Natural killer cell treated with Interleukin-12 subunit alpha and Interleukin-12 subunit beta and Interleukin-15 and Interleukin-18, amount 100 ng/mL, for 72 hours (primary cell): Measurements from ENCODE around the gene MMRN1. TPM values are rescaled to one million over a fixed set of nuclear protein-coding genes. Genes with fewer than 3 reads are reported as not detected.
"Not testable (repeated sequence)": the region's sequence is repeated elsewhere in the genome, so short reads cannot be mapped to it uniquely, and the experiment has no call there.

Experiments used
- ATAC-seq, 2 donors: fragments of 150-1000 bp; cut with Tn5 transposase in 1 of 2; sonication (Bioruptor Pico), chemical (Tn5 transposase) in 1 of 2; 2 replicates each; pipeline ENCODE4 v1.10.0; 2021
- DNase-seq: peaks from one replicate; pipeline ENCODE4 v3.0.0; 2022; ENCODE audit warnings: low spot score
- H3K27ac Mint-ChIP-seq, 2 donors: 1 replicate in 1 of 2; 2 replicates in 1 of 2; pipeline ENCODE4 v1.8.0; 2022; ENCODE audit warnings: mixed read lengths in 2 of 2, mild to moderate bottlenecking in 1 of 2, moderate library complexity in 1 of 2
- H3K27me3 Mint-ChIP-seq, 2 donors: 1 replicate in 1 of 2; 2 replicates in 1 of 2; pipeline ENCODE4 v1.8.0; 2022; ENCODE audit warnings: mixed read lengths in 2 of 2
- H3K36me3 Mint-ChIP-seq: one replicate; pipeline ENCODE4 v1.8.0; 2022; ENCODE audit warnings: mixed read lengths
- H3K4me1 Mint-ChIP-seq, 2 donors: 1 replicate in 1 of 2; 2 replicates in 1 of 2; pipeline ENCODE4 v1.8.0; 2022; ENCODE audit warnings: low read depth in 2 of 2, mixed read lengths in 2 of 2, mild to moderate bottlenecking in 1 of 2
- H3K4me3 Mint-ChIP-seq: one replicate; pipeline ENCODE4 v1.8.0; 2022; ENCODE audit warnings: mixed read lengths
- H3K9me3 Mint-ChIP-seq: 2 replicates; pipeline ENCODE4 v1.8.0; 2022; ENCODE audit warnings: mixed read lengths
- total RNA-seq, 2 donors: library from RNA; stranded (reverse); gene quantifications; one replicate each; pipeline ENCODE4 v1.2.3, GENCODE V29; 2022

The MMRN1 gene
- total RNA-seq, 2 donors from 2014 or later = 0.17 to 0.31 TPM

DNA sequence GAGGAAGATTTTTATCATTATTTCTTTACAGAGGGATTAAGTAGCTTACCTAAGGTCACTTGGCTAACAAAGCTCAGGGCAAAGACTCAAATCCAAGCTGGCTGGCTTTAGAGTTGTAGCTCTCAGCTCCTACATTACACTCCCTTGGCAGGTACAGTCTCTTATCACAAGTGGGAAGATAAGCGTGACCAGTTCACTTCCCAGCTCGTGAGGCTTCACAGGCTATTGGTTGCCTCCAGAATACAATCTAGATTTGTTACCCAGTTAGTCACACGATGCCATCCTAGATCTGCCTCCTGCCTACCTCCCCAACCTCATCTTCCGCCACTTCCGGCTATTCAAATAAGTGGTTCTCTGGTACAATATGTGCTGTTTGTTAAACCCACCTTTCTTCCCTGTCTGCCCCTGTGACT lies 3.7 kb downstream of the MMRN1 start:
- ATAC-seq = peak; percentile 56 to 70
- H3K9me3 Mint-ChIP-seq = no peaks in the 10 kb centered on the region
- H3K27me3 Mint-ChIP-seq = no peaks in the 10 kb centered on the region

DNA sequence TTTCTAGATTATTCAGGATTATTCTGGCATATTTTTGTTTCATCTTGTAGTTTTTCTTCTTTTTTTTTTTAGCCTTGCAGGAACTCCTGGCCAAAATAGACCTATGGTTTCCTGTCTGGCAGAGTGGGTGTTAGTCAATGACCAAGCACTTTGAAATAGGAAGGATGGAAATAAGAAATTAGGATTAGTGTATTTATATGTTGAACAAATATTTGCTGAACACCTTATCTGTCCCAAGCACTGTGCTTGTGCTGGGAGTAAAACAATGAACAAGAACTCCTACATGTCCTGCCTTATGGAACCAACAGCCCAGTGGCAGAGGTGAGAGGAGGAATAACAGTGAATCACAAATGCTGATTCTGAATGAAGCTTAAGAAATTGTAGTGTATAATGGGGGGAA lies 4.5 kb downstream of the MMRN1 start:
- no peaks in the 10 kb centered on the region for H3K36me3 Mint-ChIP-seq
- no peak overlapping the region for H3K4me3 Mint-ChIP-seq
- no peak overlapping the region for H3K27ac Mint-ChIP-seq
- H3K4me1 Mint-ChIP-seq = peaks cover 10 to 11% of the 10 kb centered on the region in 2 donors
- no peaks in the 10 kb centered on the region for H3K9me3 Mint-ChIP-seq
- ATAC-seq (no peak), DNase-seq (no peak)
- no peaks in the 10 kb centered on the region for H3K27me3 Mint-ChIP-seq

More for the DNA sequence above, 3.7 kb downstream of the MMRN1 start:
- no peak overlapping the region for H3K4me3 Mint-ChIP-seq
- no peak overlapping the region for H3K27ac Mint-ChIP-seq
- H3K4me1 Mint-ChIP-seq = peaks cover 10 to 11% of the 10 kb centered on the region in 2 donors
- no peak for DNase-seq
- no peaks in the 10 kb centered on the region for H3K36me3 Mint-ChIP-seq

DNA sequence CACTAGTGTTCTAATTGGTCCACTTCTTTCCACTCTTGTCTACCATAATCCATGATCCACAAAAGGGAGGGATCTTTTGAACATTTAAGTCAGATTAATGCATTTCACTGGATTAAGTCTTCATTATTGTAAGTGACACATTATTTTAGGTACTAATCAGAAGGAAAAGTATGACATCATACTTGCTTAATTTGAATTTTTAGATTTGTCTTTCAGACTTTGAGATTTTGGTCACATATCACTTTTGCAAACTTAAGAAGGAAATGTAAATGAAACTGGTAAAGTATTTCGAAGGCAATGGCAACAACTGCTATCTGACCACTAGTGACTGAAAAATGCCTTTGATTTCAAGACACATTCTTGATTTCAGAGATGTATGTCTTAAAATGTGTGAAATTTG lies 5.2 kb downstream of the MMRN1 start:
- Mint-ChIP-seq H3K36me3 (no peaks in the 10 kb centered on the region), H3K9me3 (no peaks in the 10 kb centered on the region), H3K4me3 (no peak overlapping the region), H3K27me3 (no peaks in the 10 kb centered on the region), H3K27ac (no peak overlapping the region), H3K4me1 (peaks cover 4 to 5% of the 10 kb centered on the region in 2 donors)
- ATAC-seq (no peak), DNase-seq (no peak)

DNA sequence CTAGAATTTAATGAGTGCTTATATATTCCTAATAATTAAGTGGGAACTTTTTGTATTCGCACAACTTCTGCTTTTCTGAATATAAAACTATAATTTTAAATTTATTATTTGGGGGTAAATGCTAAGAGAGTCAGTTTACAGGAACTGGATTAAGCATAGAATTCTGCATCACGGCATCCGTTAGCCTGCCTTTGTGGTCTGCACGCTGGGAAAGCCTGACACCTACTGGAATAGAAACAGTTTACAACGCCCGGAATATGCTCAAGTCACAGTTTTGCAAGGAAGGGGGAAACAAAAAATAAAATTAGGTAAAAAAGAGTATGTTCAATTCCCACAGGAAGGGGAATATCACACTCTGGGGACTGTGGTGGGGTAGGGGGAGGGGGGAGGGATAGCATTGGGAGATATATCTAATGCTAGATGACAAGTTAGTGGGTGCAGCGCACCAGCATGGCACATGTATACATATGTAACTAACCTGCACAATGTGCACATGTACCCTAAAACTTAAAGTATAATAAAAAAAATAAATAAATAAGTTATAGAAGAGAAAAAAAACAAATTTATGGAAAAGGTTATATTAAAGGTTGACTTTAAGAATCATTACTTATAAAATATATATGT lies 7.3 kb downstream of the MMRN1 start:
- not testable (repeated sequence) for H3K9me3 Mint-ChIP-seq, DNase-seq, H3K36me3 Mint-ChIP-seq, H3K27me3 Mint-ChIP-seq, H3K4me1 Mint-ChIP-seq, H3K27ac Mint-ChIP-seq, H3K4me3 Mint-ChIP-seq
- peak in 1 of 2 donors; percentile 80 for ATAC-seq

DNA sequence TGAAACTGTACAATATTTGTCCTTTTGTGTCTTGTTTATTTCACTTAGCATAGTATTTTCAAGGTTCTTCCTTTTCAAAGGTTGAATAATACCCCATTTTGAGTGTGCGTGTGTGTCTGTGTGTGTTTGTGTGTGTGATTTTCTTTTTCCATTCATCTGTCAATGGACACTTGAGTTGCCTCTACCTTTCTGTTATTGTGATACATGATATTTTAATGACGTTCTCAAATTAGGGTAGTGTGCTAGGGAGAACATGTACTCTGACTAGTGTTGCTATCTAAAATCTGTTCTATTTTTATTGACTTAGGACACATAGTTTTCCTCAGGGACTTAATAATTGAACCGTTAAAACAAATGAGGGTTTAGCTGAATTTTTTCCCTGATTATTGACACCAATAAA lies 9.9 kb downstream of the MMRN1 start:
- Mint-ChIP-seq H3K36me3 (no peaks in the 10 kb centered on the region), H3K9me3 (no peaks in the 10 kb centered on the region), H3K27ac (no peak overlapping the region), H3K4me1 (no peaks in the 10 kb centered on the region), H3K4me3 (no peak overlapping the region), H3K27me3 (no peaks in the 10 kb centered on the region)
- no peak for DNase-seq
- no peak for ATAC-seq

DNA sequence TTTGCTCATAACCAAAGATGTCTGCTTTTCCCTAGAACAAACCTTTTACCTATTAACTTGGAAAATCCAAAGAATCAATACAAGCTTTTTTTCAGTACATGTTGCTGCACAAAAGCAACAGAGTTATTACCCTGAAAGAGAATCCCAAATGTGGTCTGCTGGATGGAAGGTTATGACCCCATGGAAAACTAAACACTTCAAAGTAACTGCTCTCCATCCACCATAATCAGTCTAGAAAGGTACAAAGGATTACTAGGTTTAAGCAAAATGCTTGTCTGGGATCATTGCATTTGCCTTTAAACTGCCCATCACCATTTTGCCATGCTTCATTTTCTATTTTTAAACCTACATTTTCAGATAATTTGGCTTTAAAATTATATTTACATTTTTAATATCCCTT lies 11.7 kb downstream of the MMRN1 start:
- DNase-seq (no peak), ATAC-seq (no peak)
- Mint-ChIP-seq H3K4me1 (no peaks in the 10 kb centered on the region), H3K27me3 (no peaks in the 10 kb centered on the region), H3K27ac (no peak overlapping the region), H3K9me3 (no peaks in the 10 kb centered on the region), H3K36me3 (no peaks in the 10 kb centered on the region), H3K4me3 (no peak overlapping the region)

DNA sequence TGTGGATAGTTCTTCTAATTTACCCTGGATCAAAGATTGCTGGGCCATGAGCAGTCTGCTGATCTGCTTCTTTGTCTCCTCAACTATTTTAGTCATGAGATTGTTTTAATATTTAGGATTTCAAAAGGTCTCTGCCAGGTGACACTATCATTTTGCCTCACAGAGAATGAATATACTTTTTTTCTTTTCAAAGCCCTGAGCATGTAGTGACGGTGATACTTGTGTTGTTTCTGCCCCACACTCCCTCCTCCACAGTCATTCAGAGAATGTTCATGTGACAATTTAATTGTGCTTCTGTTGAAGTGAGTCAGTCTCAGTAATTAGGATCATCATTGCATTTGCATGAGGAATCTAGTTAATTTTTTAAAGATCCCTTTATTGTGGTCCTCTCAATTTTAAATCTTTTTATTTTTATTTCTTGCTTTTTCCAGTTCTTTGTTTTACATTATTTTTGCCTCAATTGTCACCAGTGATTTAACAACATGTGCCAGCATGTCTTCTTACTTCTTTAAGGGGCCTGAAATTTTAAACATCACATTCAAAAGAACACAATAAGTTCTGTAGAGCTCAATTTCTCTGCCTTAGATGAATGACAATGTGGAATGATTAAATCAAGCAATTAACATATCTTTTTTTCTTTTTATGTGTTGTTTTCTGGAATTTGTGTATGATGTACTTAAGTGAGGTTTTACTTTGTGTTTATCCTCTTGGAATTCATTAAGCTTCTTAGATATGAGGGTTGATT lies 12.3 kb downstream of the MMRN1 start:
- Mint-ChIP-seq H3K9me3 (no peaks in the 10 kb centered on the region), H3K4me3 (no peak overlapping the region), H3K36me3 (no peaks in the 10 kb centered on the region), H3K27me3 (no peaks in the 10 kb centered on the region), H3K4me1 (no peaks in the 10 kb centered on the region), H3K27ac (no peak overlapping the region)
- no peak for DNase-seq
- peak in 1 of 2 donors; percentile 33 for ATAC-seq

DNA sequence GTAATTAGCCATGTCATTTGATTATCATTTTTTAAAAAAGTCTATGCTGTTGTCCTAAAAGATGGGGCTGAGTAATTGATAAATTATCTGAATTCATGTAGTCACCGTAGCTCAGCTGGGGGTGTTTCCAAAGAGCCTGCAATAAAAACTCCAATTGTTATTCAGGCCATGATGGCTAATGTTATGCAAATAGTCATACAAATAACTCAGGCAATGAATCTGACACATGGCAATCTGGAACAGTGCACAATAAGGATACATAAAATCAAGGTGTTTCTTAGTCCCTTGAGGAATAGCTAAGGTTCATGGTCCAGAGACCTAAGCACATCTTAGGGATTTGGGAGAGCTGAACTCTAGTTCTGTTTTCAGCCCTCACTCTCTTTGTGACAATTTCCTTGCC lies 15.2 kb downstream of the MMRN1 start:
- DNase-seq (no peak), ATAC-seq (no peak)
- no peak overlapping the region for H3K4me3 Mint-ChIP-seq
- H3K4me1 Mint-ChIP-seq = no peaks in the 10 kb centered on the region
- H3K9me3 Mint-ChIP-seq = no peaks in the 10 kb centered on the region
- no peak overlapping the region for H3K27ac Mint-ChIP-seq
- H3K27me3 Mint-ChIP-seq = no peaks in the 10 kb centered on the region
- H3K36me3 Mint-ChIP-seq = no peaks in the 10 kb centered on the region

DNA sequence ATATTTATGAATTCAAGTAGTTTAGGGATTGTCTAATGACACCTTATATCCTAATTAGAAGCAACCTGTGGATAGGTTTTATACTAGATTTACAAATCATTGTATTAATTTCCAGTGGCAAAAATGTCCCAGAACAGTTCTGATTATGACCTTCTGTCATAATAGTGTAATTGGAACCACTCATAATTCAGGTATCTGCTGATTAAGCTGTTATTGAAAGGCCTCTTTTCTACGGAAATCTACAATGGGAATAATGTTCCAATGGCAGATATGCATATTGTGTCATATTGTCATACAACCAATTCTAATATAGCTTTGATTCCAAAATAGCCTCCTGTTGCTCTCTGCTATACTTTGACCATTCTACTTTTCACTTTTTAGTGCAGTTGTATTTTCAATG lies 19.0 kb downstream of the MMRN1 start:
- no peaks in the 10 kb centered on the region for H3K4me1 Mint-ChIP-seq
- DNase-seq (no peak), ATAC-seq (no peak)
- H3K9me3 Mint-ChIP-seq = no peaks in the 10 kb centered on the region
- H3K27ac Mint-ChIP-seq = no peak overlapping the region
- H3K27me3 Mint-ChIP-seq = peaks cover 5 to 6% of the 10 kb centered on the region in 2 donors
- H3K4me3 Mint-ChIP-seq = no peak overlapping the region
- no peaks in the 10 kb centered on the region for H3K36me3 Mint-ChIP-seq

DNA sequence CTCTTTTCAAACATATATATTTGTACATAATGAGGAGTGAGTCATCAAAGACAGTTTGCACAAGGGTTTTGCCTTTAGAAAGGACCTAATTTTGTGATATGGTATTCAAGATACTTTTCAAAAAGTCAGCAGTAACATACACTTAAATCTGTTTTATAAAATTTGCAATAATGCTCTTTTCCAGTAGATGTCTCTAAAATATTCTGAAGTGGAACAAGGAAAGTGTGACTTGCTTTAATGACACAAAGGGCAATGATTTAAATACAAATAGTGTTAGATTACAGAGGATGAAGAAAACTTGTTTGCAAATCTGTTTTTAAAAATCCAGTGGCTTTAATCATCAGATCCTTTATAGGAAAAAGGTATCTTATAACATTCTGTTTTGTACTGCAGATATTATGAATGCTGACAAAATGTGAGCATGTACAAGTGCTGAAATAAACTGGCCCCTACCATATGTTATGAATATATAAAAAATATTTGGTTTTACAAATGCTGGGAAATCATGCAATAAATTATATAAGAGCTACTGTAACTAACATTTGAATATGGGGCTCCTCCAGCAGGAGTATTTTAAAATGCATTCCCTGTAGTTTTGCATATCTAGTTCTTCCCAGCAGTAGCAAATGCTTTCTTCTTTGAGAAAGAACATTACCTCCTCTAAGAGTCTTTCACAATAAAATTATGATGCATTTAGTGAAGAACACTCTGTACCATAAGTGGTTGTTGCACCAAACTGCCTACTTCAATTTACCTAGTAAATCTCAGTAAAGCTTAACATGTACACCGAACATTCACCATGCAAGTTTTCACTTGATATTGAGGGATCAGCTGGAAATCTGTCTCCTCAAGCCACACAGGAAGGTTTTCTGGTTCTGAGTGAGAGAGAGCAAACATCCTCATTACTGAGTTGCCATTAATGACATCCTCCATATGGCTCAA lies 20.2 kb downstream of the MMRN1 start:
- H3K27me3 Mint-ChIP-seq = peaks cover 6% of the 10 kb centered on the region in 2 donors
- H3K36me3 Mint-ChIP-seq = no peaks in the 10 kb centered on the region
- ATAC-seq (no peak), DNase-seq (no peak)
- no peaks in the 10 kb centered on the region for H3K9me3 Mint-ChIP-seq
- no peaks in the 10 kb centered on the region for H3K4me1 Mint-ChIP-seq
- no peak overlapping the region for H3K27ac Mint-ChIP-seq
- no peak overlapping the region for H3K4me3 Mint-ChIP-seq

DNA sequence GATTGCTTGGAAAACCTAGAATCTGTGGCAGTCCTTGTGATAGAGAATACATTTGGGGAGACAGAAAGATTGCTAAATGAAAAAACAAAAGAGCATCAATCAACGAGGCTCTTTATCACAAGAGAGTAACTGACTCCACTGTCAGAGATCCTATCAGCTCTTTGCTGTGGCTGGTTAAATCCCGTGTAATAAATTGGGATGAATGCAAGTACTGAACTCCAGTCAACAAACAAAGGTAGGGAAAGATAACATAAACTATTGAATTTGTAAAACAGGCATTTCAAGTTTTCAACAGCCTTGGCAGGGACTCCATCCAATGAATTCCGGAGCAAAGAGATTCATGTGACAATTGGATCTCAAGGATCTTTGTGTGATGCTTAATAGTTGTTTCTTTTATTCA lies 21.3 kb downstream of the MMRN1 start:
- ATAC-seq = no peak
- Mint-ChIP-seq H3K4me1 (no peaks in the 10 kb centered on the region), H3K27me3 (peaks cover 6% of the 10 kb centered on the region in 2 donors), H3K36me3 (no peaks in the 10 kb centered on the region), H3K27ac (no peak overlapping the region), H3K9me3 (no peaks in the 10 kb centered on the region), H3K4me3 (no peak overlapping the region)
- no peak for DNase-seq

DNA sequence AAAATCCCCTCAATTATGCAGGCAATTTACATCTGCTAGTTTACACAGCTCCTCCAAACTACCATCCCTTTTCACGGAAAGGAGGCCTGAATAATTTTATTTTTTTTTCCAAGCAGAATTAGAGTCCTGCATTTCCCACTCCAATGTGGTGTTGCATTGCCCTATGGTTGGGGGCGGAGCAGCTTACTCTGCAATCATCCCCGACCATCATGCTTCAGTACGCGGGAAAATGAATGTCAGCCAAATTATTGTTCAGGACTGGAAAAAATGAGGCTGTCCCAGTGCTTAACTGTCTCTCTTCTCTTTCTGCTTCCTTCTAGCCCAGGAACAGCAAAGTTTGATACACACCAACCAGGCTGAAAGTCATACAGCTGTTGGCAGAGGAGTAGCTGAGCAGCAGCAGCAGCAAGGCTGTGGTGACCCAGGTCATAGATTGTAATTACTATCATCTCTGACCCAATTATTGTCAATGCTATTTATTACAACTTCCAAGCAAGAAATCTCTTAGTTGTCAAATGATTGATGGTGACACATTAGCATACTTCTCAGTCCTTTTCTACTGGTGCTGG lies 28.3 kb downstream of the MMRN1 start:
- H3K27ac Mint-ChIP-seq = no peak overlapping the region
- H3K4me3 Mint-ChIP-seq = no peak overlapping the region
- no peak for ATAC-seq
- peaks cover 3 to 6% of the 10 kb centered on the region in 2 donors for H3K27me3 Mint-ChIP-seq
- peaks cover 3% of the 10 kb centered on the region for H3K9me3 Mint-ChIP-seq
- H3K36me3 Mint-ChIP-seq = no peaks in the 10 kb centered on the region
- DNase-seq = no peak
- peaks cover 0 to 3% of the 10 kb centered on the region in 2 donors for H3K4me1 Mint-ChIP-seq

DNA sequence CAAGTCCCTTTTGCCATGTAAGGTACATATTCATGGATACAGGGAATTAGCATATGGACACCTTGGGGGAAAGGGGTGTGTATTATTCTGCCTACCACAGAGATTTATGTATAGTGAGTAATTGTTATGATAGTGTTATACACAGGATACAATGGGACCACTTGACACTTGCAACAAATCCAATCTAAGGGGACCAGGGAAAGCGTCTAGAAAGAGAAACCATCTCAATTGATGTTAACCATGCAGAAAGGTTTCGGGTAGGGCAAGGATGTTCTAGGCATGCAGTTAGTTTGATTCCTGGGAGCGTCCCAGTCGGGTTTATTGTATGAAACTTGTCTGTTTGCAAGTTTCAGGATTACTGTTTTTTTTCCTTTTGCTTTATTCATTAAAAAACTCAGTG lies 34.2 kb downstream of the MMRN1 start:
- H3K36me3 Mint-ChIP-seq = no peaks in the 10 kb centered on the region
- H3K4me3 Mint-ChIP-seq = no peak overlapping the region
- H3K27ac Mint-ChIP-seq = no peak overlapping the region
- peaks cover 10% of the 10 kb centered on the region for H3K9me3 Mint-ChIP-seq
- ATAC-seq = no peak
- DNase-seq = no peak
- H3K27me3 Mint-ChIP-seq = no peaks in the 10 kb centered on the region
- H3K4me1 Mint-ChIP-seq = peaks cover 0 to 14% of the 10 kb centered on the region in 2 donors
